ENCODE data around the gene EHMT1.
"Not testable (repeated sequence)": the region's sequence is repeated elsewhere in the genome, so short reads cannot be mapped to it uniquely, and the experiment has no call there.

The EHMT1 gene

GRCh38 chr9:137804908-137805630 is 186.3 kb downstream of the EHMT1 start:
- no peak for DNase-seq (ENCODE audit: low spot score)

GRCh38 chr9:137807721-137808703 is 189.2 kb downstream of the EHMT1 start:
- no peak for DNase-seq (ENCODE audit: low spot score)

DNA sequence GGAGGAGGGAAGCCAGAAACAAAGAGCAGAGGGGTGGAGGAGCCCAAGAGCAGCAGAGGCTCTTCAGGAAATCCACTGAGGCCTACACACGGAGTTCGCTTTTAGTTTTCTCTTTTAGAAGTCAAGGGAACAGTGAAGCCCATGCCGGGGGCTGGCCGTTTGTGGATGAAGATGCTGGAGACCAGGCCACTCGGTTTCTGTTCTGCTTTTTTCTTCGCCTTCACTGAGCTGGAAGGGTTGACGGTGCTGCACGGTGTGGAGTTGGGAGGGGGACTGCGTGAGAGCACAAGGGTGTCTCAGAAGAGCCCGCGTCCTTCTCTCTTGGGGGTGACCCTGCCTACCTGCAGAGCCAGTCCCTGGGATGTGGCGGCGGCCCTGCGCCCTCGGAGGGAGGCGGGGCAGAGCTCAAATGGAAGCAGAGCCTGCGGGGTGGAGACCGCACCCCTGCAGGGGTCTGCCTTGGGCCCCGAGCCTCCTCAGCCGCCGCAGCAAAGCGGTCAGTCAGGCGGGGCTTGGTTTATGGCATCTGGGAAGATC is 190.3 kb downstream of the EHMT1 start:
- no peak for DNase-seq (ENCODE audit: low spot score)

DNA sequence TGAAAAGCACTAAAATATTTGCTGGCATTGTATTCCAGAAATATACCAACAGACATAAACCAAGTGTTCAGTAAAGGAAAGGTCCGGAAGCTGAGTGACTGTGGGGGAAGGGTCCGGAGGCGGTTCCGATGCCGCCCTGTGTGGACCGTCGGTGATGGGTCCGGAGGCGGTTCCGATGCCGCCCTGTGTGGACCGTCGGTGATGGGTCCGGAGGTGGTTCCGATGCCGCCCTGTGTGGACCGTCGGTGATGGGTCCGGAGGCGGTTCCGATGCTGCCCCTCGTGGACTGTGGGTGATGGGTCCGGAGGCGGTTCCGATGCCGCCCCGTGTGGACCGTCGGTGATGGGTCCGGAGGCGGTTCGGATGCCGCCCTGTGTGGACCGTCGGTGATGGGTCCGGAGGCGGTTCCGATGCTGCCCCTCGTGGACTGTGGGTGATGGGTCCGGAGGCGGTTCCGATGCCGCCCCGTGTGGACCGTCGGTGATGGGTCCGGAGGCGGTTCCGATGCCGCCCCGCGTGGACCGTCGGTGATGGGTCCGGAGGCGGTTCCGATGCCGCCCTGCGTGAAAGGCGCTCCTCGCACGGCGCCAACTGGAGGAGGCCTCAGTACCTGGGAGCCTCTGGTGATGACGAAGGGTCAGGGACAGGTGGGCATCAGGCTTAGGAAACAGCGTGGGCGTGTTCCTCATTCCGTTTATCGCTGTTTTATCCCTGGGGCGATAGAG is 191.1 kb downstream of the EHMT1 start:
- not testable (repeated sequence) for DNase-seq (ENCODE audit: low spot score)

GRCh38 chr9:137811283-137811870 is 192.6 kb downstream of the EHMT1 start:
- DNase-seq (ENCODE audit: low spot score): no peak

- no peak for DNase-seq (ENCODE audit: low spot score)
Observed at GRCh38 chr9:137812356-137813023, 193.7 kb downstream of the EHMT1 start.

DNA sequence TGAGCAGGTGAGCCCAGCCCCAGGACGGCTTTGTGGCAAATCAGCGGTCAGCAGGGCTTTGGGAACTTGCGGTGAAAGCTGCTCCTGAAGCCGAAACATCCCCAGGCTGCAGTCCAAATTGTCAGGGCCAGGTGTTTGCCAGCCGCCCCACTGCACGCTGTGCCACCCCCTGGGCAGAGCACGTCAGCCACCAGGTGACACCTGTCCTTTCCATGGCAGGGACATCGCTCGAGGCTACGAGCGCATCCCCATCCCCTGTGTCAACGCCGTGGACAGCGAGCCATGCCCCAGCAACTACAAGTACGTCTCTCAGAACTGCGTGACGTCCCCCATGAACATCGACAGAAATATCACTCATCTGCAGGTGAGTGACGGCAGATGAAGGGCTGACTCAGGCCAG is 194.4 kb downstream of the EHMT1 start:
- DNase-seq (ENCODE audit: low spot score): no peak

GRCh38 chr9:137813651-137814415 is 195.0 kb downstream of the EHMT1 start:
- no peak for DNase-seq (ENCODE audit: low spot score)

DNA sequence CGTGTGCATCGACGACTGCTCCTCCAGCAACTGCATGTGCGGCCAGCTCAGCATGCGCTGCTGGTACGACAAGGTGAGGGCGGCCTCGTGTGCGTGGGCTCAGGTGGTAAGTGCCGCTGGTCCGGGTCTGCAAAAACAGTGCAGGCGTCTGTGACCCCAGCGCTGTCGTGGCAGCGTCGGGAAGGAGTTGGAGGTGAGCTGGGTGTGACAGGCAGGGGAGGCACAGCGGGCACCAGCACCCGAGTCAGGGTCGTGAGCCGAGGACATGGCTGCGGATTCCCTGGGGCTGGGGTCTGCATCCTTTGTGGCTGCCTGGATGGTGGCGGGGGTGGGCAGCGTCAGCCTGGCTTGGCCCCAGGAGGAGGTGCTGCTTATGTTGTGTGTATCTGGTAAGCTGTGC is 195.6 kb downstream of the EHMT1 start:
- DNase-seq (ENCODE audit: low spot score): no peak

DNA sequence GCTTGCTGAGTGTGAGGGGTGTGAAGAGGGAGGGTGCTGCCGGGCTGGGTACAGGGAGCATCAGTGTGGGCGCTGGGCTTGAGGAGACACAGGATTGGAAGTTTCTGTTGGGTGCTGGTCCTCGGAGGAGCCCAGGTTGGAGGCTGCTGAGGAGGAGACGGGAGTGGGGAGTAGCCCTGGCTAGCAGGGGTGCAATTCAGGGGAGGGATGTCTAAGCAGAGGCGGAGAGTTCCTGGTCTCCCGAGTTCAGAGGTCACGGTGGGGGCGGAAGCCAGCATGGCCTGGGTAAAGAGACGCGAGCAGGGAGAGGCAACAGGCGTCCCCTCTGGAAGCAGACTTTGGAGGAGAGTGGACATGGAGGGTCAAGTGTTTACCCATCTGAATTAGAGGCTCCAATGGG is 196.0 kb downstream of the EHMT1 start:
- no peak for DNase-seq (ENCODE audit: low spot score)

GRCh38 chr9:137815256-137816255 is 196.8 kb downstream of the EHMT1 start:
- DNase-seq (ENCODE audit: low spot score): no peak

DNA sequence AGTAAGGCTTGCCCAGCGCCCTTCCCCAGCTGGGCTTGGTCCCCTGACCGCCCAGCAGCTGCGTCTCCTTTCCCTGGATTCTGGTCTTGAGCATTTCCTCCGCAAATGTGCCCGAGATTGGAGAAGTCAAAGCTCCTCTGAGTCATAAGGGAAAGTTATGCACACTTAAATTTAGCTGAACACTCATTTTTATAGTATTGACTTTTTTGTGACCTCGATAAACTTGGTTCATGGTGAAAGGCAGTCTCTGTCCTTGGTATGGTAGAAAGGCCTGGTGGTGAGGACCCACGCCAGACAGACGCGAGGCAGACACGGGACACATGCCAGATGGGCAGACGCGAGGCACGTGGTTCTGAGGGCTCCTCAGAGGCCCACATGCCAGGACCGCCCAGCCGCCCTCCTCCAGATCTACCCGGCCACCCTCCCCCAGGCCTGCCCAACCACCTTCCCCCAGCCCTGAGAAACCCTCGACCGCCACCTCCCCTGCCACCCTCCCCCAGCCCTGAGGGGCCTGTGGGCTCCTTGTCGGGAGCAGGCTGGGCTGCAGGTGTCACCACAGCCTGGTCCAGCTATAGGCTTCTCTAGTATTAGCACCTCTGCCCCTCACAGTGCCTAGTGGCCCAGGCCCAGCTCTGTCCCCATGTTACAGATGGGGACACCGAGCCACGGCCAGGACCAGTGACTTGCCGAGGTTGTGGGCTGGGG is 197.9 kb downstream of the EHMT1 start:
- DNase-seq (ENCODE audit: low spot score): no peak

GRCh38 chr9:137817236-137818200 is 198.7 kb downstream of the EHMT1 start:
- DNase-seq (ENCODE audit: low spot score): no peak

DNA sequence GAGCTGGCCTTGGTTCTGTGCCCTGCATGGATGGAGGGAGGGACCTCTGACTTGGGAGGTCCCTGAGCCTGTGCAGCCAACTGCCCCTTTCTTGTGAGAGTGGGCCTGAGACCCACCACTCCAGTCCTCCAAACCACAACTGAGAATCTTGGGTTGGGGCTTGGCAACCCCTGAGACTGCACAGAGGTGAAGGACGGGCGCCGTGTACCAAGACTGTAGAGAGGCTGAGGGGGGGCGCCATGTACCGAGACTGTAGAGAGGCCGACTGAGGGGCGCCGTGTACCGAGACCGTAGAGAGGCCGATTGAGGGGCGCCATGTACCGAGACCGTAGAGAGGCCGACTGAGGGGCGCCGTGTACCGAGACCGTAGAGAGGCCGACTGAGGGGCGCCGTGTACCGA is 199.5 kb downstream of the EHMT1 start:
- DNase-seq (ENCODE audit: low spot score): no peak

- DNase-seq (ENCODE audit: low spot score): no peak
Observed at GRCh38 chr9:137820161-137820855, 201.5 kb downstream of the EHMT1 start.

Data from SK-N-DZ (cell line).